H1 (cell line): Measurements from ENCODE around the gene LNX2. TPM values are rescaled to one million over a fixed set of nuclear protein-coding genes. Genes with fewer than 3 reads are reported as not detected.

Source experiments
- CTCF ChIA-PET: fragments of 300-600 bp; sonication (Branson Sonifier 250); formaldehyde crosslinking; loops from one replicate; lab custom pipeline; 2021; ENCODE audit not compliant: partially characterized antibody; lab: Charles Lee
- POLR2A ChIA-PET: fragments of 300-600 bp; sonication (Branson Sonifier 250); formaldehyde crosslinking; loops from one replicate; lab custom pipeline; 2021; ENCODE audit warnings: inconsistent platforms; ENCODE audit not compliant: partially characterized antibody; lab: Charles Lee
- DNase-seq, 2 experiments: peaks; one replicate each; pipeline versions ENCODE4 v3.0.0 to v3.0.0-alpha.2; 2010 to 2022; ENCODE audit warnings: low spot score in 2 of 2, low read depth in 1 of 2, mixed read lengths in 1 of 2
- FAIRE-seq: peaks from 2 replicates; lab custom pipeline; 2011; peaks lifted over from hg19 to GRCh38; lab: Jason Lieb, UNC
- H2AFZ ChIP-seq: 2 replicates; pipeline ENCODE4 v1.8.1; 2012; ENCODE audit warnings: low read length, inconsistent platforms
- H2AK5ac ChIP-seq: 2 replicates; pipeline ENCODE4 v1.6.1; 2013; ENCODE audit warnings: low read depth, low read length
- H2BK120ac ChIP-seq: replicated peaks from 2 replicates; pipeline ENCODE3; 2013; ENCODE audit warnings: low read depth, low read length, inconsistent platforms
- H2BK12ac ChIP-seq: 2 replicates; pipeline ENCODE4 v1.6.1; 2013; ENCODE audit warnings: low read depth, low read length
- H2BK15ac ChIP-seq: 2 replicates; pipeline ENCODE4 v1.6.1; 2013; ENCODE audit warnings: low read length
- H2BK20ac ChIP-seq: 2 replicates; pipeline ENCODE4 v1.6.1; 2013; ENCODE audit warnings: low read length
- H2BK5ac ChIP-seq: 2 replicates; pipeline ENCODE4 v1.6.1; 2013; ENCODE audit warnings: low read depth, low read length
- H3K14ac ChIP-seq: 2 replicates; pipeline ENCODE4 v1.6.1; 2013; ENCODE audit warnings: inconsistent platforms; ENCODE audit not compliant: insufficient read length
- H3K18ac ChIP-seq: 2 replicates; pipeline ENCODE4 v1.6.1; 2013; ENCODE audit warnings: low read length; ENCODE audit errors: extremely low read depth
- H3K23ac ChIP-seq: 2 replicates; pipeline ENCODE4 v1.6.1; 2013; ENCODE audit warnings: inconsistent platforms; ENCODE audit not compliant: insufficient read length
- H3K23me2 ChIP-seq: 2 replicates; pipeline ENCODE4 v1.6.1; 2013; ENCODE audit warnings: low read depth, low read length
- H3K27ac ChIP-seq: 2 replicates; pipeline ENCODE4 v1.6.1; 2011; ENCODE audit warnings: low read depth, low read length, inconsistent platforms
- H3K27me3 ChIP-seq, 4 experiments: replicated peaks in 1 of 4; 1 replicate in 1 of 4; 2 replicates in 3 of 4; pipeline versions ENCODE4 v1.6.1 to v1.8.1; 2011 to 2013; ENCODE audit warnings: low read length in 3 of 4, mild to moderate bottlenecking in 3 of 4, inconsistent platforms in 2 of 4, mixed read lengths in 2 of 4, moderate library complexity in 1 of 4; ENCODE audit not compliant: control insufficient read depth in 3 of 4, insufficient read depth in 3 of 4; ENCODE audit errors: extremely low read depth in 1 of 4
- H3K36me3 ChIP-seq, 4 experiments: 2 replicates each; pipeline versions ENCODE4 v1.6.1 to v1.8.1; 2011 to 2013; ENCODE audit warnings: mild to moderate bottlenecking in 4 of 4, low read length in 3 of 4, moderate library complexity in 2 of 4, control low read depth in 1 of 4, inconsistent platforms in 1 of 4; ENCODE audit not compliant: insufficient read depth in 4 of 4, control insufficient read depth in 2 of 4
- H3K4ac ChIP-seq: replicated peaks from 2 replicates; pipeline ENCODE3; 2013; ENCODE audit warnings: low read length, low read depth, mixed read lengths, inconsistent platforms; ENCODE audit not compliant: insufficient read length
- H3K4me1 ChIP-seq, 4 experiments: replicated peaks in 1 of 4; 1 replicate in 1 of 4; 2 replicates in 3 of 4; pipeline versions ENCODE4 v1.6.1 to v1.8.1; 2011 to 2013; ENCODE audit warnings: low read length in 3 of 4, inconsistent platforms in 2 of 4, mixed read lengths in 1 of 4; ENCODE audit not compliant: insufficient read depth in 4 of 4, control insufficient read depth in 3 of 4
- H3K4me2 ChIP-seq, 2 experiments: 2 replicates each; pipeline versions ENCODE4 v1.6.1 to v1.8.1; 2011 to 2013; ENCODE audit warnings: low read depth in 2 of 2, low read length in 2 of 2, control low read depth in 1 of 2, inconsistent platforms in 1 of 2, mild to moderate bottlenecking in 1 of 2; ENCODE audit not compliant: insufficient read depth in 1 of 2
- H3K4me3 ChIP-seq, 4 experiments: fragments of 200-600, 300-600 bp in 1 of 4; sonication (generic), shearing (Covaris generic), sonication (Bioruptor Twin) in 1 of 4; 2 replicates each; pipeline versions ENCODE4 v1.5.1 to v1.8.1; 2011 to 2016; ENCODE audit warnings: low read length in 4 of 4, low read depth in 3 of 4, control low read depth in 2 of 4, inconsistent platforms in 2 of 4, mild to moderate bottlenecking in 2 of 4, mixed read lengths in 1 of 4, moderate library complexity in 1 of 4; ENCODE audit not compliant: insufficient read depth in 2 of 4; ENCODE audit errors: extremely low read depth in 1 of 4
- H3K56ac ChIP-seq: replicated peaks from 2 replicates; pipeline ENCODE3; 2013; ENCODE audit warnings: low read depth, mild to moderate bottlenecking, mixed read lengths, low read length, inconsistent platforms; ENCODE audit not compliant: insufficient read length
- H3K79me1 ChIP-seq: 2 replicates; pipeline ENCODE4 v1.6.1; 2013; ENCODE audit warnings: low read depth, low read length, control low read depth
- H3K79me2 ChIP-seq, 2 experiments: 2 replicates each; pipeline versions ENCODE4 v1.6.1 to v1.8.1; 2012 to 2013; ENCODE audit warnings: low read length in 2 of 2, mild to moderate bottlenecking in 2 of 2, inconsistent platforms in 1 of 2; ENCODE audit not compliant: insufficient read depth in 2 of 2, control insufficient read depth in 1 of 2
- H3K9ac ChIP-seq, 4 experiments: replicated peaks in 1 of 4; 1 replicate in 1 of 4; 2 replicates in 3 of 4; pipeline versions ENCODE4 v1.6.1 to v1.8.1; 2011 to 2013; ENCODE audit warnings: low read depth in 3 of 4, low read length in 3 of 4, control low read depth in 2 of 4, mild to moderate bottlenecking in 2 of 4, moderate library complexity in 2 of 4, inconsistent platforms in 1 of 4; ENCODE audit errors: extremely low read depth in 1 of 4
- H3K9me3 ChIP-seq, 2 experiments: 2 replicates each; pipeline versions ENCODE4 v1.6.1 to v1.8.1; 2012 to 2013; ENCODE audit warnings: mild to moderate bottlenecking in 2 of 2, moderate library complexity in 2 of 2, control low read depth in 1 of 2, inconsistent platforms in 1 of 2, low read depth in 1 of 2, low read length in 1 of 2, mixed read lengths in 1 of 2; ENCODE audit not compliant: insufficient read depth in 2 of 2
- H4K20me1 ChIP-seq, 2 experiments: replicated peaks in 1 of 2; 2 replicates each; pipeline versions ENCODE3 to v1.8.1; 2011 to 2013; ENCODE audit warnings: inconsistent platforms in 2 of 2, low read length in 2 of 2, mild to moderate bottlenecking in 1 of 2; ENCODE audit not compliant: insufficient read depth in 2 of 2, control insufficient read depth in 1 of 2
- H4K5ac ChIP-seq: 2 replicates; pipeline ENCODE4 v1.6.1; 2013; ENCODE audit warnings: low read length, low read depth, mixed read lengths, inconsistent platforms; ENCODE audit not compliant: insufficient read length
- H4K8ac ChIP-seq: 2 replicates; pipeline ENCODE4 v1.8.0; 2013; ENCODE audit warnings: mild to moderate bottlenecking, moderate library complexity, low read length, inconsistent platforms; ENCODE audit not compliant: insufficient read depth; ENCODE audit errors: extremely low read depth
- H4K91ac ChIP-seq: replicated peaks from 2 replicates; pipeline ENCODE3; 2013; ENCODE audit warnings: low read length, mixed read lengths, inconsistent platforms; ENCODE audit not compliant: insufficient read length
- CTCF ChIP-seq, 3 experiments: IDR thresholded peaks; 1 replicate in 2 of 3; 2 replicates in 1 of 3; pipeline versions ENCODE4 v1.5.1 to v1.6.1; 2011; ENCODE audit warnings: low read length in 3 of 3, mild to moderate bottlenecking in 3 of 3, inconsistent platforms in 2 of 3, low read depth in 1 of 3, moderate library complexity in 1 of 3; ENCODE audit not compliant: insufficient read depth in 1 of 3; ENCODE audit errors: control extremely low read depth in 1 of 3
- FOSL1 ChIP-seq: IDR thresholded peaks from 2 replicates; pipeline ENCODE4 v1.6.1; 2011; ENCODE audit warnings: mild to moderate bottlenecking, low read depth, low read length, moderate library complexity; ENCODE audit not compliant: insufficient read depth
- JUN ChIP-seq: IDR thresholded peaks from 2 replicates; pipeline ENCODE4 v1.6.1; 2011; ENCODE audit warnings: low read depth, mild to moderate bottlenecking, improper control_type of control experiment, low read length
- KDM4A ChIP-seq: IDR thresholded peaks from one replicate; pipeline ENCODE4 v1.7.1; 2012; ENCODE audit warnings: low read depth, mild to moderate bottlenecking, moderate library complexity, low read length, inconsistent platforms; ENCODE audit not compliant: severe bottlenecking
- MAFK ChIP-seq: IDR thresholded peaks from 2 replicates; pipeline ENCODE4 v1.6.1; 2012; ENCODE audit warnings: low read depth, mild to moderate bottlenecking, improper control_type of control experiment, low read length
- MAX ChIP-seq: IDR thresholded peaks from 2 replicates; pipeline ENCODE4 v1.6.1; 2012; ENCODE audit warnings: inconsistent platforms
- SAP30 ChIP-seq: fragments of 300-600 bp; sonication (generic); IDR thresholded peaks from 2 replicates; pipeline ENCODE4 v1.7.1; 2012; ENCODE audit warnings: low read length, moderate library complexity, mild to moderate bottlenecking, inconsistent platforms; ENCODE audit not compliant: insufficient read depth, insufficient replicate concordance
- SIRT6 ChIP-seq: IDR thresholded peaks from one replicate; pipeline ENCODE4 v1.7.1; 2012; ENCODE audit warnings: low read length, inconsistent platforms
- SIX5 ChIP-seq: IDR thresholded peaks from 2 replicates; pipeline ENCODE4 v1.6.1; 2011; ENCODE audit warnings: mild to moderate bottlenecking, low read depth, low read length
- TAF7 ChIP-seq: optimal IDR thresholded peaks from 2 replicates; pipeline ENCODE3; 2011; ENCODE audit warnings: low read depth, mild to moderate bottlenecking, inconsistent platforms, low read length, moderate library complexity, borderline replicate concordance
- TCF12 ChIP-seq: IDR thresholded peaks from 2 replicates; pipeline ENCODE4 v1.6.1; 2011; ENCODE audit warnings: low read depth, mild to moderate bottlenecking, low read length
- YY1 ChIP-seq: IDR thresholded peaks from 2 replicates; pipeline ENCODE4 v1.6.1; 2011; ENCODE audit warnings: low read depth, mild to moderate bottlenecking, low read length
- polyA plus RNA-seq, 7 experiments: library from polyadenylated mRNA; depleted of rRNA in 3 of 7; stranded (reverse) in 5 of 7; unstranded in 2 of 7; fragments of >200 nt in 5 of 7; fragments of 200-250 nt in 2 of 7; gene quantifications; 1 replicate in 5 of 7; 2 replicates in 1 of 7; 4 replicates in 1 of 7; pipeline versions ENCODE4 v1.2.1 to v1.2.3, GENCODE V29; 2011 to 2013; ENCODE audit warnings: missing spikeins in 2 of 7, mixed read lengths in 2 of 7
- total RNA-seq: library from RNA; stranded (reverse); fragmentation: NEBNext Ultra II Directional; extraction: Animal tissue kit (Norgen Biotek cat#: 25700); gene quantifications from 2 replicates; pipeline ENCODE4 v1.2.1, GENCODE V29; 2021

Gene LNX2
- total and polyA plus RNA-seq, 2 of the 8 experiments (the other 6 are each of a cell fraction or from before 2014, with no cell fraction given): 6.4 to 13.9 TPM

GRCh38 chr13:27572234-27572901 is 48.0 kb downstream of the LNX2 start:
- ChIA-PET POLR2A (no interaction called here), CTCF (interaction anchor here (0.5 to 0.7 kb wide), 3 partner anchors 150 to 209 kb away, joined by 3 to 4 read pairs (median 3); no protein-coding TSS in a partner anchor)
- H3K27ac ChIP-seq: no peak overlapping the region
- no peak for TF ChIP-seq MAX
- no peak for TF ChIP-seq JUN
- no peak for TF ChIP-seq SAP30
- TF ChIP-seq CTCF (IDR thresholded peaks at IDR 0.05; ENCODE audit: control extremely low read depth in 1 of 3, insufficient read depth in 1 of 3, low read depth in 1 of 3, low read length in 3 of 3): no peak
- TF ChIP-seq YY1: no peak
- no peak for TF ChIP-seq MAFK
- no peak for TF ChIP-seq FOSL1
- TF ChIP-seq TCF12: no peak
- no peak for TF ChIP-seq SIRT6
- TF ChIP-seq KDM4A: no peak
- TF ChIP-seq SIX5: no peak
- no peak for TF ChIP-seq TAF7

More at GRCh38 chr13:27572234-27572901, 48.0 kb downstream of the LNX2 start:
- FAIRE-seq (no peak), DNase-seq (no peak)
- H4K8ac ChIP-seq: no peak overlapping the region
- H2BK120ac ChIP-seq: no peak overlapping the region
- no peak overlapping the region for H2BK5ac ChIP-seq
- no peak overlapping the region for H3K4me2 ChIP-seq
- H3K23ac ChIP-seq: no peak overlapping the region
- H3K4ac ChIP-seq: no peak overlapping the region
- H3K79me2 ChIP-seq: no peaks in the 10 kb centered on the region
- H3K4me1 ChIP-seq: no peaks in the 10 kb centered on the region
- H3K18ac ChIP-seq: no peak overlapping the region
- H3K14ac ChIP-seq: no peak overlapping the region
- no peak overlapping the region for H2BK12ac ChIP-seq
- H3K23me2 ChIP-seq: no peaks in the 10 kb centered on the region
- no peak overlapping the region for H2AFZ ChIP-seq
- no peak overlapping the region for H3K4me3 ChIP-seq
- no peak overlapping the region for H4K5ac ChIP-seq
- H3K36me3 ChIP-seq: peaks cover 0 to 13% (median 2%) of the 10 kb centered on the region in 4 experiments; a peak in 4 of 8 replicates
- H4K20me1 ChIP-seq: no peaks in the 10 kb centered on the region
- H3K9ac ChIP-seq: no peak overlapping the region
- no peaks in the 10 kb centered on the region for H3K27me3 ChIP-seq
- no peak overlapping the region for H2BK15ac ChIP-seq
- H4K91ac ChIP-seq: no peak overlapping the region
- H2AK5ac ChIP-seq: no peak overlapping the region
- H3K9me3 ChIP-seq: no peaks in the 10 kb centered on the region
- no peak overlapping the region for H3K56ac ChIP-seq
- H2BK20ac ChIP-seq: no peak overlapping the region
- H3K79me1 ChIP-seq: no peaks in the 10 kb centered on the region
